CD4-positive, alpha-beta T cell (primary cell): ENCODE measurements around the gene PNPLA7. TPM values are rescaled to one million over a fixed set of nuclear protein-coding genes. Genes with fewer than 3 reads are reported as not detected.
"Not testable (repeated sequence)": the region's sequence is repeated elsewhere in the genome, so short reads cannot be mapped to it uniquely, and the experiment has no call there.

ENCODE experiments used
- ATAC-seq: fragments of 200-7000 bp; cut with Tn5 transposase; one replicate; pipeline ENCODE4 v1.10.0; 2022; ENCODE audit warnings: mild to moderate bottlenecking; ENCODE audit not compliant: poor library complexity
- CTCF ChIA-PET: fragments of 350-600 bp; sonication (Branson Sonifier 250); formaldehyde crosslinking; loops from one replicate; lab custom pipeline; 2021; ENCODE audit warnings: antibody characterized with exemption, inconsistent platforms; lab: Charles Lee
- POLR2A ChIA-PET: fragments of 350-600 bp; sonication (Branson Sonifier 250); formaldehyde crosslinking; loops from one replicate; lab custom pipeline; 2021; ENCODE audit warnings: antibody characterized with exemption, inconsistent platforms; lab: Charles Lee
- DNase-seq, 14 experiments: peaks; one replicate each; pipeline ENCODE4 v3.0.0-alpha.2; 2013 to 2020; ENCODE audit warnings: mixed read lengths in 2 of 14
- H3K27ac ChIP-seq, 2 donors: one replicate each; pipeline versions ENCODE4 v1.5.1 to v1.7.0; 2013; ENCODE audit warnings: low read length in 2 of 2, low read depth in 1 of 2, mild to moderate bottlenecking in 1 of 2
- H3K27me3 ChIP-seq, 2 experiments: 1 replicate in 1 of 2; 2 replicates in 1 of 2; pipeline versions ENCODE4 v1.6.1 to v1.7.0; 2013; ENCODE audit warnings: low read length in 2 of 2, control low read depth in 1 of 2, mild to moderate bottlenecking in 1 of 2, moderate library complexity in 1 of 2; ENCODE audit not compliant: insufficient read depth in 2 of 2, control insufficient read depth in 1 of 2
- H3K36me3 ChIP-seq: one replicate; pipeline ENCODE4 v1.6.1; 2013; ENCODE audit warnings: low read length, control low read depth; ENCODE audit not compliant: insufficient read depth
- H3K4me1 ChIP-seq: one replicate; pipeline ENCODE4 v1.6.1; 2013; ENCODE audit warnings: low read length, control low read depth; ENCODE audit not compliant: insufficient read depth
- H3K4me3 ChIP-seq: one replicate; pipeline ENCODE4 v1.5.1; 2013; ENCODE audit warnings: mild to moderate bottlenecking, low read length, moderate library complexity
- H3K9me3 ChIP-seq, 2 experiments: 1 replicate in 1 of 2; 2 replicates in 1 of 2; pipeline versions ENCODE4 v1.6.1 to v1.7.0; 2013; ENCODE audit warnings: low read length in 2 of 2, mild to moderate bottlenecking in 2 of 2, control low read depth in 1 of 2, moderate library complexity in 1 of 2; ENCODE audit not compliant: control insufficient read depth in 1 of 2, insufficient read depth in 1 of 2
- H3K27ac Mint-ChIP-seq: one replicate; pipeline ENCODE4 v1.8.0; 2020; ENCODE audit warnings: mixed read lengths
- H3K27me3 Mint-ChIP-seq: one replicate; pipeline ENCODE4 v1.8.0; 2021; ENCODE audit warnings: mixed read lengths
- H3K36me3 Mint-ChIP-seq: one replicate; pipeline ENCODE4 v1.8.0; 2021; ENCODE audit warnings: low read depth, mixed read lengths
- H3K4me1 Mint-ChIP-seq: one replicate; pipeline ENCODE4 v1.8.0; 2021; ENCODE audit warnings: low read depth, mixed read lengths
- H3K4me3 Mint-ChIP-seq: one replicate; pipeline ENCODE4 v1.8.0; 2020; ENCODE audit warnings: mild to moderate bottlenecking, mixed read lengths
- H3K9me3 Mint-ChIP-seq: one replicate; pipeline ENCODE4 v1.8.0; 2020; ENCODE audit warnings: mixed read lengths
- intact Hi-C, 2 experiments: fragments of 100-400 bp; cut with DNase I in 1 of 2; cut with micrococcal nuclease in 1 of 2; formaldehyde crosslinking; loops; one replicate each; pipeline versions ENCODE4 v1.15.1 to v1.9.0; 2023 to 2025; cut with DNase I, micrococcal nuclease
- total RNA-seq, 174 experiments: library from RNA in 2 of 174; stranded (reverse) in 2 of 174; gene quantifications; one replicate each; pipeline ENCODE4 v1.2.3 and lab custom pipeline; 2021 to 2026
- TF ChIP-seq, protein P1 (sequence below): fragments of 200-600 bp; IDR thresholded peaks from one replicate; pipeline ENCODE4 v1.8.0; 2022; ENCODE audit warnings: antibody characterized with exemption, mild to moderate bottlenecking

PNPLA7 gene
- total RNA-seq, 2 experiments from 2014 or later, result 7.8 to 8.4 TPM

- Histone ChIP-seq H3K36me3 (no peaks in the 10 kb centered on the region), H3K9me3 (no peaks in the 10 kb centered on the region), H3K27me3 (no peaks in the 10 kb centered on the region), H3K4me3 (no peak overlapping the region), H3K4me1 (no peaks in the 10 kb centered on the region), H3K27ac (no peak overlapping the region)
- no peaks in the 10 kb centered on the region for H3K27me3 Mint-ChIP-seq
- H3K9me3 Mint-ChIP-seq, result no peaks in the 10 kb centered on the region
- H3K36me3 Mint-ChIP-seq, result no peaks in the 10 kb centered on the region
- CTCF ChIA-PET, result no interaction called here
- peaks cover 4% of the 10 kb centered on the region for H3K4me1 Mint-ChIP-seq
- TF ChIP-seq, protein P1, sequence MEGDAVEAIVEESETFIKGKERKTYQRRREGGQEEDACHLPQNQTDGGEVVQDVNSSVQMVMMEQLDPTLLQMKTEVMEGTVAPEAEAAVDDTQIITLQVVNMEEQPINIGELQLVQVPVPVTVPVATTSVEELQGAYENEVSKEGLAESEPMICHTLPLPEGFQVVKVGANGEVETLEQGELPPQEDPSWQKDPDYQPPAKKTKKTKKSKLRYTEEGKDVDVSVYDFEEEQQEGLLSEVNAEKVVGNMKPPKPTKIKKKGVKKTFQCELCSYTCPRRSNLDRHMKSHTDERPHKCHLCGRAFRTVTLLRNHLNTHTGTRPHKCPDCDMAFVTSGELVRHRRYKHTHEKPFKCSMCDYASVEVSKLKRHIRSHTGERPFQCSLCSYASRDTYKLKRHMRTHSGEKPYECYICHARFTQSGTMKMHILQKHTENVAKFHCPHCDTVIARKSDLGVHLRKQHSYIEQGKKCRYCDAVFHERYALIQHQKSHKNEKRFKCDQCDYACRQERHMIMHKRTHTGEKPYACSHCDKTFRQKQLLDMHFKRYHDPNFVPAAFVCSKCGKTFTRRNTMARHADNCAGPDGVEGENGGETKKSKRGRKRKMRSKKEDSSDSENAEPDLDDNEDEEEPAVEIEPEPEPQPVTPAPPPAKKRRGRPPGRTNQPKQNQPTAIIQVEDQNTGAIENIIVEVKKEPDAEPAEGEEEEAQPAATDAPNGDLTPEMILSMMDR, result no peak
- POLR2A ChIA-PET, result no interaction called here
- ATAC-seq (no peak), DNase-seq (peak in 1 of 14 experiments; percentile 20)
- H3K27ac Mint-ChIP-seq, result no peak overlapping the region
- no peak overlapping the region for H3K4me3 Mint-ChIP-seq
- intact Hi-C loops, result no loop called here
These were observed 34.9 kb downstream of the PNPLA7 start for GRCh38 chr9:137515338-137515724.

DNA sequence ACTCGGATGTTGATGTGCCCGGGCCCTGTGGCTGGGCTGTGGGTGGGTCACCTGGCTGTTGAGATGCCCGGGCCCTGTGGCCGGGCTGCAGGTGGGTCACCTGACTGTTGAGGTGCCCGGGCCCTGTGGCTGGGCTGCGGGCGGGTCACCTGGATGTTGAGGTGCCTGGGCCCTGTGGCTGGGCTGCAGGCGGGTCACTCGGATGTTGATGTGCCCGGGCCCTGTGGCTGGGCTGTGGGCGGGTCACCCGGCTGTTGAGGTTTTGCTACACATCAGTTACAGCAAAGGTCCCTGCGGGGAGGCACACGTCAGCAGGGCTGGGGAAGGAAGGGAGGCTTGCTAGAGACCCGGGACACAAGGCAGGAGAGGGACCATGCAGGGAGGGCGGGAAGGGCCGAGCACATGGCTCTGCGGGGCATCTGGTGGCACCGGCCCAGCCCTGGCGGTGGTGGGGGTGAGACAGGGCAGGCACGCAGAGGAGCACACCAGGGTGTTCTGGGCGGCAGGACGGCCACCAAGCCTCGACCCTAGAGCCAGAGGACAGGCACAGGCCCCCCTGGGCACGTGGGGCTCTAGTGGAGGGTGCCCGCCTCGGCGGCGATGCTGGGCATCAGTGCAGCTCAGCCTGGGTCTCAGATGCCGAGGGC is 35.4 kb downstream of the PNPLA7 start:
- ChIA-PET POLR2A (no interaction called here), CTCF (no interaction called here)
- DNase-seq (no peak), ATAC-seq (no peak)
- TF ChIP-seq, protein P1, result no peak
- Mint-ChIP-seq H3K36me3 (no peaks in the 10 kb centered on the region), H3K9me3 (no peaks in the 10 kb centered on the region), H3K27ac (no peak overlapping the region), H3K4me3 (no peak overlapping the region), H3K27me3 (no peaks in the 10 kb centered on the region), H3K4me1 (peaks cover 4% of the 10 kb centered on the region)
- H3K9me3 ChIP-seq, result no peaks in the 10 kb centered on the region
- H3K36me3 ChIP-seq, result no peaks in the 10 kb centered on the region
- H3K4me1 ChIP-seq, result no peaks in the 10 kb centered on the region
- H3K27me3 ChIP-seq, result no peaks in the 10 kb centered on the region
- H3K4me3 ChIP-seq, result no peak overlapping the region
- no peak overlapping the region for H3K27ac ChIP-seq
- intact Hi-C loops, result no loop called here

- H3K9me3 Mint-ChIP-seq, DNase-seq, H3K4me1 Mint-ChIP-seq, H3K27me3 ChIP-seq, H3K4me3 Mint-ChIP-seq, POLR2A ChIA-PET, H3K36me3 Mint-ChIP-seq, H3K27me3 Mint-ChIP-seq, H3K4me1 ChIP-seq, CTCF ChIA-PET, ATAC-seq, H3K9me3 ChIP-seq, H3K4me3 ChIP-seq, H3K27ac ChIP-seq, intact Hi-C loops, H3K36me3 ChIP-seq: not testable (repeated sequence)
- H3K27ac Mint-ChIP-seq, result peak overlapping the region; percentile 47
These were observed 36.2 kb downstream of the PNPLA7 start for GRCh38 chr9:137513801-137514570.

GRCh38 chr9:137513136-137513535 is 37.1 kb downstream of the PNPLA7 start:
- H3K9me3 ChIP-seq, H3K36me3 Mint-ChIP-seq, H3K4me3 Mint-ChIP-seq, H3K4me1 Mint-ChIP-seq, POLR2A ChIA-PET, intact Hi-C loops, DNase-seq, H3K4me3 ChIP-seq, H3K4me1 ChIP-seq, H3K27me3 Mint-ChIP-seq, H3K27me3 ChIP-seq, H3K27ac Mint-ChIP-seq, H3K27ac ChIP-seq, H3K9me3 Mint-ChIP-seq, ATAC-seq, H3K36me3 ChIP-seq: not testable (repeated sequence)
- CTCF ChIA-PET, result interaction anchor here (0.7 kb wide), 1 partner anchor 1442 kb away, joined by 3 read pairs; no protein-coding TSS in a partner anchor
